ENCODE measurements around the gene RETREG2. TPM values are rescaled to one million over a fixed set of nuclear protein-coding genes. Genes with fewer than 3 reads are reported as not detected.

RETREG2 gene, protein sequence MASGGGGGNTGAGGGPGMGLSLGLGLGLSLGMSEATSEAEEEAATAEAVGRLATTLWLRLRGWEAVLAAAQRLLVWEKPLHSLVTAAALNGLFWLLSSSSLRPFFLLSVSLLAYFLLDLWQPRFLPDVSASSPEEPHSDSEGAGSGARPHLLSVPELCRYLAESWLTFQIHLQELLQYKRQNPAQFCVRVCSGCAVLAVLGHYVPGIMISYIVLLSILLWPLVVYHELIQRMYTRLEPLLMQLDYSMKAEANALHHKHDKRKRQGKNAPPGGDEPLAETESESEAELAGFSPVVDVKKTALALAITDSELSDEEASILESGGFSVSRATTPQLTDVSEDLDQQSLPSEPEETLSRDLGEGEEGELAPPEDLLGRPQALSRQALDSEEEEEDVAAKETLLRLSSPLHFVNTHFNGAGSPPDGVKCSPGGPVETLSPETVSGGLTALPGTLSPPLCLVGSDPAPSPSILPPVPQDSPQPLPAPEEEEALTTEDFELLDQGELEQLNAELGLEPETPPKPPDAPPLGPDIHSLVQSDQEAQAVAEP
- 80.7 TPM for polyA plus RNA-seq (2013, experiment 1 of 4)
- 79.0 TPM for polyA plus RNA-seq (2013, experiment 2 of 4)
- 61.6 TPM for polyA plus RNA-seq (2013, experiment 3 of 4)
- 70.4 TPM for polyA plus RNA-seq (2013, experiment 4 of 4)

GRCh38 chr2:219177552-219178376 lies at the start of gene RETREG2:
Gene RETREG2 (plus strand): TSS chr2:219178275. CDS start chr2:219178353, 78 bp downstream.
- 0 to 1% methylated on average over 67 of the region's 67 CpGs for WGBS, 2 experiments
- H3K27ac ChIP-seq (ENCODE audit: insufficient read depth, low read depth, low read length, poor library complexity, severe bottlenecking): peak within 1 kb of the TSS; percentile 67
- H3K4me1 ChIP-seq (ENCODE audit: control insufficient read depth, insufficient read depth, low read length): peaks cover 15% of the 10 kb centered on the region
- no peaks in the 10 kb centered on the region for H3K27me3 ChIP-seq (ENCODE audit: control insufficient read depth, insufficient read depth, low read length, poor library complexity, severe bottlenecking)
- H3K36me3 ChIP-seq (ENCODE audit: control insufficient read depth, insufficient read depth, low read length): peaks cover 32% of the 10 kb centered on the region
- peak within 1 kb of the TSS; percentile 88 for H3K4me3 ChIP-seq (ENCODE audit: insufficient read depth, low read depth, low read length)
- H3K9me3 ChIP-seq (ENCODE audit: control insufficient read depth, low read length): no peaks in the 10 kb centered on the region

- H3K27me3 ChIP-seq (ENCODE audit: control insufficient read depth, insufficient read depth, low read length, poor library complexity, severe bottlenecking): no peaks in the 10 kb centered on the region
- peaks cover 4% of the 10 kb centered on the region for H3K36me3 ChIP-seq (ENCODE audit: control insufficient read depth, insufficient read depth, low read length)
- 75 to 78% methylated on average over 7 of the region's 7 CpGs for WGBS, 2 experiments
- no peaks in the 10 kb centered on the region for H3K9me3 ChIP-seq (ENCODE audit: control insufficient read depth, low read length)
- no peak overlapping the region for H3K4me3 ChIP-seq (ENCODE audit: insufficient read depth, low read depth, low read length)
- no peak overlapping the region for H3K27ac ChIP-seq (ENCODE audit: insufficient read depth, low read depth, low read length, poor library complexity, severe bottlenecking)
- no peaks in the 10 kb centered on the region for H3K4me1 ChIP-seq (ENCODE audit: control insufficient read depth, insufficient read depth, low read length)
Observed at GRCh38 chr2:219128396-219128795, 49.7 kb upstream of the RETREG2 start.

DNA sequence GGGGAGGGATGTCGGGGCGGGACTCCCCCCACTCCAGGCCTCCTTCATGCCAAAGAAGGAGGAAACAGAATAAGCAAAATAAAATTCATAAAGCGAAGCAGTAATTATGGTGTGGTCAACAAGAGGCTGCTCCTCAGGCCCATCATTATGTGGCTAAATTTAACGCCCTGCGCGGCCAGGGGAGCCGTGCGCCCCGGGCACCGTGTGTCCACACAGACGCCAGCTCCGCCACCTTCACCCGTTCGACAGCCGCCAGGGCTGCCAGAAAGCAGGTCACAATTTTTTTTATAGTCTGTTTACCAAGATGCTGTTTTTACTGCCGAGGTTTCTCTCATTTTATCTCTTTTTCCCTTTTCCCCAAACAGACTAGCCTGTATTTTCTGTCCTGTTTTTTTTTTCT lies 48.5 kb upstream of the RETREG2 start:
- no peaks in the 10 kb centered on the region for H3K27me3 ChIP-seq (ENCODE audit: control insufficient read depth, insufficient read depth, low read length, poor library complexity, severe bottlenecking)
- no peak overlapping the region for H3K27ac ChIP-seq (ENCODE audit: insufficient read depth, low read depth, low read length, poor library complexity, severe bottlenecking)
- no peaks in the 10 kb centered on the region for H3K4me1 ChIP-seq (ENCODE audit: control insufficient read depth, insufficient read depth, low read length)
- no peaks in the 10 kb centered on the region for H3K9me3 ChIP-seq (ENCODE audit: control insufficient read depth, low read length)
- H3K36me3 ChIP-seq (ENCODE audit: control insufficient read depth, insufficient read depth, low read length): peaks cover 4% of the 10 kb centered on the region
- H3K4me3 ChIP-seq (ENCODE audit: insufficient read depth, low read depth, low read length): no peak overlapping the region
- 95 to 97% methylated on average over 15 to 16 of the region's 16 CpGs for WGBS, 2 experiments

- Histone ChIP-seq H3K4me1 (ENCODE audit: control insufficient read depth, insufficient read depth, low read length) (no peaks in the 10 kb centered on the region), H3K9me3 (ENCODE audit: control insufficient read depth, low read length) (no peaks in the 10 kb centered on the region), H3K36me3 (ENCODE audit: control insufficient read depth, insufficient read depth, low read length) (peaks cover 4% of the 10 kb centered on the region), H3K27me3 (ENCODE audit: control insufficient read depth, insufficient read depth, low read length, poor library complexity, severe bottlenecking) (no peaks in the 10 kb centered on the region), H3K27ac (ENCODE audit: insufficient read depth, low read depth, low read length, poor library complexity, severe bottlenecking) (no peak overlapping the region), H3K4me3 (ENCODE audit: insufficient read depth, low read depth, low read length) (no peak overlapping the region)
- 92 to 94% methylated on average over 3 of the region's 3 CpGs for WGBS, 2 experiments
Observed at GRCh38 chr2:219131327-219131726, 46.7 kb upstream of the RETREG2 start.

DNA sequence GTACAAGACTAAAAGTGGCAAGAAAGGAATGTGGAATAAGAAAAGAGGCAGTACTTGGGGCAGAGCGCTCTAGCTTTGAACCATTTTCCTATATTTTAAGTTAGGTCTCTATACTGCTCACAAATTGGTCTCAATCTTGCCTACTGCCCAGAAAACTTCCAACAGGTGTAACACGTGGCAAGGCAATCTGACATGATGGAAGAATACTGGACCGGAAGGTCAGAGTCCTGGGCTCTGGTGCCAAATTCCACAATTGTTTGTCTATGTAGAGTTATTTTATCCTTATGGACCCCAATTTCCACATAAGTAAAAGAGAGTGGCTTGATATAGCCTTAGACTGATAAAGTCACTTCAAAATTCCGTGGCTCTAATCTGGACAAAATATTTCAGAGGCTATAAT lies 46.3 kb upstream of the RETREG2 start:
- Histone ChIP-seq H3K4me1 (ENCODE audit: control insufficient read depth, insufficient read depth, low read length) (no peaks in the 10 kb centered on the region), H3K36me3 (ENCODE audit: control insufficient read depth, insufficient read depth, low read length) (peaks cover 4% of the 10 kb centered on the region), H3K27me3 (ENCODE audit: control insufficient read depth, insufficient read depth, low read length, poor library complexity, severe bottlenecking) (no peaks in the 10 kb centered on the region), H3K9me3 (ENCODE audit: control insufficient read depth, low read length) (no peaks in the 10 kb centered on the region), H3K4me3 (ENCODE audit: insufficient read depth, low read depth, low read length) (no peak overlapping the region), H3K27ac (ENCODE audit: insufficient read depth, low read depth, low read length, poor library complexity, severe bottlenecking) (no peak overlapping the region)
- WGBS, 2 experiments: 91 to 93% methylated on average over 4 of the region's 4 CpGs

- Histone ChIP-seq H3K4me3 (ENCODE audit: insufficient read depth, low read depth, low read length) (no peak overlapping the region), H3K36me3 (ENCODE audit: control insufficient read depth, insufficient read depth, low read length) (peaks cover 4% of the 10 kb centered on the region), H3K27ac (ENCODE audit: insufficient read depth, low read depth, low read length, poor library complexity, severe bottlenecking) (no peak overlapping the region), H3K9me3 (ENCODE audit: control insufficient read depth, low read length) (no peaks in the 10 kb centered on the region), H3K27me3 (ENCODE audit: control insufficient read depth, insufficient read depth, low read length, poor library complexity, severe bottlenecking) (no peaks in the 10 kb centered on the region), H3K4me1 (ENCODE audit: control insufficient read depth, insufficient read depth, low read length) (no peaks in the 10 kb centered on the region)
- 91 to 93% methylated on average over 4 of the region's 4 CpGs for whole genome bisulfite sequencing, 2 experiments
Observed at GRCh38 chr2:219133976-219134375, 44.1 kb upstream of the RETREG2 start.

DNA sequence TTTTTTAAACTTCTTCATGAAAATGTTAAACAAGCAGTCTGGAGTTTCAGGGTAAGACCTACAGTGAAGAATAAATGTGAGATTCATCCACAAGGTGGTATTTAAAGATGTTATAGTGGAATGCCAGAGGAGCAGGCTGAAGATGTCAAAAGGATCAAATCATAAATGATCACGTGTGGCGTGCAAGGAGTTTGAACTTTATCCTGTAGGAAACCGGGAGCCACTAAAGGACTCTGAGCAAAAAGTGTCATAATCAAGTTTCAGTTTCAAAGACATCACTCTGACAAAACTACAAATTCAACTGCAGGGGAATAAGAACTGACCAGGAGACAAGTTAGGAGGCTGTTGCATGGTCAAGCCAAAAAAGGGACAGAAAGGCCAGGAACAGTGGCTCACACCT lies 37.4 kb upstream of the RETREG2 start:
- Histone ChIP-seq H3K4me1 (ENCODE audit: control insufficient read depth, insufficient read depth, low read length) (no peaks in the 10 kb centered on the region), H3K36me3 (ENCODE audit: control insufficient read depth, insufficient read depth, low read length) (peaks cover 6% of the 10 kb centered on the region), H3K27me3 (ENCODE audit: control insufficient read depth, insufficient read depth, low read length, poor library complexity, severe bottlenecking) (no peaks in the 10 kb centered on the region), H3K27ac (ENCODE audit: insufficient read depth, low read depth, low read length, poor library complexity, severe bottlenecking) (no peak overlapping the region), H3K9me3 (ENCODE audit: control insufficient read depth, low read length) (no peaks in the 10 kb centered on the region), H3K4me3 (ENCODE audit: insufficient read depth, low read depth, low read length) (no peak overlapping the region)
- WGBS, 2 experiments: 95 to 98% methylated on average over 3 of the region's 3 CpGs

DNA sequence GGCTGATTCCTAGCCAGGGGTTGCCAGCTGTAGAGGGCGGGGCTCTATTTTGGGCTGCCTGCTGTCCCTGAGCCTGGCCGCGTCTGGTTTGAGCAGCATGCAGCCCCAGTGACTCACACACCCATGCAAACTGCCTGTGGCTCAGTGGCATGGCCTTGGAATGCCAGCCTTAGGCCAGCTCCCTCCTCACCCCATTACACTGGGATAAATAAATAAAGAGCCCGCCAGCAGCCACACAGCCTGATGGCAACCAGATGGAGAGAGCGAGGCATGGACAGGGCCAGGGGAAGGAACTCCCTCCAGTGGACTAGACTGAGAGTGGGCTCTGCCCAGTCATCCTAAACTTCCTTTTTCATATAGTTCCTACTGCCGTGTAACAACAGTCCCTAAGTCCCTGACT lies 35.7 kb upstream of the RETREG2 start:
- WGBS, 2 experiments: 89 to 91% methylated on average over 6 of the region's 6 CpGs
- H3K27ac ChIP-seq (ENCODE audit: insufficient read depth, low read depth, low read length, poor library complexity, severe bottlenecking): no peak overlapping the region

DNA sequence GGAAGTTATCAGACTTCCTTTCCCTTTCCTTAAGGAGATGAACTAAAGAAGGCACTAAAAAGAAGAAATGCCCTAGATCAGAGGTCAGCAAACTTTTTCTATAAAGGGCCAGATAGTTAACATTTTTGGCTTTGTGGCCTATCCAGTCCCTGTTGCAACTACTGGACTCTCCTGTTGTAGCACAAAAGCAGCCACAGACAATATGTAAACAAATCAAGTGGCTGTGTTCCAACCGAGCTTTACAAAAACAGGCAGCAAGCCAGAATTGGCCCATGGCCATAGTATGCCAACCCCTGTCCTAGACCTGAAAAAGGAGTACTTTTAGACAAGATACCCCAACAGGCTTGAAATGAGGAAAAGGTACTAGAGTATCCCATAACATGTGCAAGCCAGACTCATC lies 28.4 kb upstream of the RETREG2 start:
- H3K4me1 ChIP-seq (ENCODE audit: control insufficient read depth, insufficient read depth, low read length): no peaks in the 10 kb centered on the region
- H3K27ac ChIP-seq (ENCODE audit: insufficient read depth, low read depth, low read length, poor library complexity, severe bottlenecking): no peak overlapping the region
- no peak overlapping the region for H3K4me3 ChIP-seq (ENCODE audit: insufficient read depth, low read depth, low read length)
- H3K27me3 ChIP-seq (ENCODE audit: control insufficient read depth, insufficient read depth, low read length, poor library complexity, severe bottlenecking): no peaks in the 10 kb centered on the region
- WGBS, 2 experiments: 70 to 88% methylated on average over 1 of the region's 1 CpG
- peaks cover under 1% of the 10 kb centered on the region for H3K36me3 ChIP-seq (ENCODE audit: control insufficient read depth, insufficient read depth, low read length)
- no peaks in the 10 kb centered on the region for H3K9me3 ChIP-seq (ENCODE audit: control insufficient read depth, low read length)

More for the DNA sequence above, 35.7 kb upstream of the RETREG2 start:
- Histone ChIP-seq H3K9me3 (ENCODE audit: control insufficient read depth, low read length) (no peaks in the 10 kb centered on the region), H3K4me3 (ENCODE audit: insufficient read depth, low read depth, low read length) (no peak overlapping the region), H3K4me1 (ENCODE audit: control insufficient read depth, insufficient read depth, low read length) (no peaks in the 10 kb centered on the region), H3K36me3 (ENCODE audit: control insufficient read depth, insufficient read depth, low read length) (peaks cover 6% of the 10 kb centered on the region), H3K27me3 (ENCODE audit: control insufficient read depth, insufficient read depth, low read length, poor library complexity, severe bottlenecking) (no peaks in the 10 kb centered on the region)
